Thymus (tissue), 11 donors: ENCODE data around the gene USP35. TPM values are rescaled to one million over a fixed set of nuclear protein-coding genes. Genes with fewer than 3 reads are reported as not detected.
"Not testable (repeated sequence)": the region's sequence is repeated elsewhere in the genome, so short reads cannot be mapped to it uniquely, and the experiment has no call there.

Source experiments
- DNase-seq, 9 donors: peaks; one replicate each; pipeline ENCODE4 v3.0.0-alpha.2; 2013; ENCODE audit warnings: low spot score in 9 of 9, low read depth in 6 of 9, missing footprints in 1 of 9
- H3K27ac ChIP-seq, 2 donors: one replicate each; pipeline ENCODE4 v1.5.1; 2013; ENCODE audit warnings: control low read depth in 1 of 2, low read depth in 1 of 2, low read length in 1 of 2, mild to moderate bottlenecking in 1 of 2, moderate library complexity in 1 of 2
- H3K27me3 ChIP-seq, 2 donors: one replicate each; pipeline ENCODE4 v1.5.1; 2013; ENCODE audit warnings: low read length in 1 of 2; ENCODE audit not compliant: control insufficient read depth in 2 of 2, insufficient read depth in 1 of 2
- H3K36me3 ChIP-seq, 2 donors: one replicate each; pipeline ENCODE4 v1.5.1; 2013; ENCODE audit warnings: low read length in 1 of 2, mild to moderate bottlenecking in 1 of 2, moderate library complexity in 1 of 2; ENCODE audit not compliant: control insufficient read depth in 2 of 2, insufficient read depth in 2 of 2
- H3K4me1 ChIP-seq, 2 donors: one replicate each; pipeline ENCODE4 v1.5.1; 2013; ENCODE audit warnings: low read length in 2 of 2; ENCODE audit not compliant: control insufficient read depth in 2 of 2, insufficient read depth in 2 of 2
- H3K4me3 ChIP-seq, 2 donors: one replicate each; pipeline ENCODE4 v1.5.1; 2013; ENCODE audit warnings: low read length in 2 of 2, control low read depth in 1 of 2, mild to moderate bottlenecking in 1 of 2
- H3K9me3 ChIP-seq, 2 donors: one replicate each; pipeline ENCODE4 v1.5.1; 2013; ENCODE audit warnings: low read length in 1 of 2, mild to moderate bottlenecking in 1 of 2; ENCODE audit not compliant: control insufficient read depth in 2 of 2, insufficient read depth in 1 of 2
- WGBS: extraction: QIAGEN DNeasy Blood & Tissue Kit; methylation state at CpG from one replicate; pipeline ENCODE4 v1.1.7; 2013; 5-methylcytosine and 5-hydroxymethylcytosine counted together
- polyA plus RNA-seq: library from polyadenylated mRNA; stranded (reverse); fragments of 200-250 nt; gene quantifications from one replicate; pipeline ENCODE4 v1.2.3, GENCODE V29; 2013
- total RNA-seq: library from RNA; stranded (reverse); fragments of 120-200 nt; gene quantifications from one replicate; pipeline ENCODE4 v1.2.4, GENCODE V29; 2013
- donor health status: healthy.

Gene USP35
- total and polyA plus RNA-seq, 2 donors = 3.4 to 13.1 TPM

DNA sequence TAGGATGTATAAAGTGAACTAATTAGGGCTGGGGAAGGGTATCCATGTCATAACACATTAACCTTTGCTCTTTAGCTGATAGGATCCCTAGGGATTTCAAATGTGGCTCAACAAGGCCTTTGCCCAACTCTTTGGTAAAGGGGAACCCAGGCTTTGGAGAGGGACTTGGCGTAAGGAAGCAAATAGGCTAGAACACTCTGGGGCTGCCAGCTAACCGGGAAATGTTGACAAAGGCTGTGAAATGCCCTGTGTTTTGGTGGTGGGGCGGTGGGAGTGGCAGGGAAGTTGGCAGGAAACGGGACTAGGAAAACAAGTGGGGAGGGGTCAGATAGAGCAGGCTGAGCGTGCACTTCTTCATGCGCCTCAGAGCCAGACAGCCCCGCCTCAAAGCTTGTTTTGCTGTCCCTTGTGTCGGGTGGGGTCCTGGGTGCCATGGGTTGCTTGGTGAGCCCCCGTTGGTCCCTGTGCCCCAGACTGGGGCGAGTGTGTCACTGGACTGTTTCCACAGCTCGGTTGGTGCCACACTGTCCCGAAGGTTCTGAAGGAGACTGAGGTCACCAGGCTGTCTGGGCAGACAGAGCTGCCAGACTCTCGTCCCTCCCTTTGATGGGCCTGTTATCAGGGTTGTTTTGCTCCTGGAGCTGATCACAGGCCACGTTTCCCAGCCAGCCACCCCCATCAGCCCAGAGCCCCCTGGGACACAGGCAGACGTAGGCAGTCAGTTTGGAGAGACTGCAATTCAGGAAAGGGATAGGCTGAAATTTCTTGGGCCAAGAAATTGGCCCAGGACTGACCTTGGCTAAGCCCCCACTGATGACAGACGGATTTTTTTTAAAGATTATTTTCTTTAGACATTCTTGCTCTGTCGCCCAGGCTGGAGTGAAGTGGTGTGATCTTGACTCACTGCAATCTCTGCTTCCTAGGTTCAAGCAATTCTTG, 19.9 kb upstream of the USP35 start:
- H3K9me3 ChIP-seq = no peaks in the 10 kb centered on the region
- no peak overlapping the region for H3K27ac ChIP-seq
- H3K4me1 ChIP-seq = no peaks in the 10 kb centered on the region
- DNase-seq = no peak
- peaks cover 5 to 10% of the 10 kb centered on the region in 2 donors for H3K36me3 ChIP-seq
- no peak overlapping the region for H3K4me3 ChIP-seq
- no peaks in the 10 kb centered on the region for H3K27me3 ChIP-seq
- WGBS = 89% methylated on average over 17 of the region's 17 CpGs

DNA sequence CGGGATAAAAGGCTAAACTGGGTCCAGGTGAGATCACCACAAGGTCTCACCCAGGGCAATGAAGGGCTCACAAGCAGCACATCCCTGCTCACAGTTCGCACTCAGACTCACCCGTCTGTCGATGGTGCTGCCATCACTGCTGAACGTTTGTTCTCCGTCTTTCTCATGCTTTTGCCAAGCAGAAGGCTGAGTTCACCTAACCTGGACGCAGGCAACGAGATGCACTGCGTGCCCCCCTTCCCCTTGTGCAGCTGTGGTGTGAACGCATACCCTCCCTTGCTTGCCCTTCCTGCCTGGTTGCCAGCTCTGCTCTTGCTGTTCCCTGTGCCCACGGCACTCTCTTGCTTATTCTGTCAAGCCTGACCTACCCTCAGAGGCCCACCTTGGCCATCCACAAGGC, 18.3 kb upstream of the USP35 start:
- 98% methylated on average over 11 of the region's 11 CpGs for WGBS
- DNase-seq = no peak

DNA sequence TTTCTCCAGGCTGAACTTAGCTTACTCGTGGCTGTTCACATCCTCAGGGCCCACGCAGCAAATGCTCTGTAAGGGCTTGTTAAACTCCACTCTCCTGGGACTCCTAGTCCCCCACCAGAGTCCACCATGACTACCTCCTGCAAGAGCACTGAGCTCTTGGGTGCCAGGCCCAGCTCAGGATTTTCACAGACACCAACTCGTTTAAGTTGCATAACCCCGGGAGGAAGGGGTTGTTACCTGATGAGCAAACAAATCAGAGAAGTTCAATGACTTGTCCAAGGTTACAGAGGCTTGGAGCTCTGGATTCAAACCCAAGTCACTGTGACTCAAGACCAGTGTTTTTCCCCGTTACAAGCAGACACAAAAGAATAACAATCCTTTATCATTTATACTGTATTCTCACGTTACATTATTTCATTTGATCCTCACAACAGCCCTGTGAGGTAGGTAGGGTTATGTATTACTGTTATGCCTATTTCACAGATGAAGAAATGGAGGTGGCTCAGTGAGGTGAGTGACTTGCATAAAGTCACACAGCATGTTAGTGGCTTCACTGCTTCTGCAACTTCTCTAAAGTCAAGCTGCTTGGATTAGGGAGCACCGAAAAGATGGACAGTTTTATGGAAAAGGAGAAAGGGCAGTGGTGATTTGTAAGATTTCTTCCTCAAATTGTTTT, 17.7 kb upstream of the USP35 start:
- no peak for DNase-seq
- H3K4me1 ChIP-seq = no peaks in the 10 kb centered on the region
- H3K27me3 ChIP-seq = no peaks in the 10 kb centered on the region
- peaks cover 5 to 15% of the 10 kb centered on the region in 2 donors for H3K36me3 ChIP-seq
- H3K27ac ChIP-seq = no peak overlapping the region
- WGBS = 94% methylated on average over 7 of the region's 7 CpGs
- no peaks in the 10 kb centered on the region for H3K9me3 ChIP-seq
- H3K4me3 ChIP-seq = no peak overlapping the region

More for the DNA sequence above, 18.3 kb upstream of the USP35 start:
- H3K27me3 ChIP-seq = no peaks in the 10 kb centered on the region
- H3K36me3 ChIP-seq = peaks cover 5 to 15% of the 10 kb centered on the region in 2 donors
- no peaks in the 10 kb centered on the region for H3K4me1 ChIP-seq
- H3K9me3 ChIP-seq = no peaks in the 10 kb centered on the region
- H3K27ac ChIP-seq = no peak overlapping the region
- no peak overlapping the region for H3K4me3 ChIP-seq

- DNase-seq = no peak
Measured at GRCh38 chr11:78171951-78172350, 16.8 kb upstream of the USP35 start.

DNA sequence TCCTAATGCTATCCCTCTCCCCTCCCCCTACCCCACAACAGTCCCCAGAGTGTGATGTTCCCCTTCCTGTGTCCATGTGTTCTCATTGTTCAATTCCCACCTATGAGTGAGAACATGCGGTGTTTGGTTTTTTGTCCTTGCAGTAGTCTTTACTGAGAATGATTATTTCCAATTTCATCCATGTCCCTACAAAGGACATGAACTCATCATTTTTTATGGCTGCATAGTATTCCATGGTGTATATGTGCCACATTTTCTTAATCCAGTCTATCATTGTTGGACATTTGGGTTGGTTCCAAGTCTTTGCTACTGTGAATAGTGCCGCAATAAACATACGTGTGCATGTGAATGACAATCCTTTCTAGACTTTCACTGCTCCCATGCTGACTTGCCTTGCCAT, 12.9 kb upstream of the USP35 start:
- not testable (repeated sequence) for H3K27me3 ChIP-seq, H3K4me3 ChIP-seq, H3K27ac ChIP-seq, H3K4me1 ChIP-seq, DNase-seq, H3K9me3 ChIP-seq
- WGBS = 97% methylated on average over 3 of the region's 3 CpGs
- peaks cover 8 to 12% of the 10 kb centered on the region in 2 donors for H3K36me3 ChIP-seq

More at GRCh38 chr11:78171951-78172350, 16.8 kb upstream of the USP35 start:
- Histone ChIP-seq H3K36me3 (peaks cover 6 to 15% of the 10 kb centered on the region in 2 donors), H3K27ac (no peak overlapping the region), H3K4me1 (no peaks in the 10 kb centered on the region), H3K27me3 (no peaks in the 10 kb centered on the region), H3K9me3 (no peaks in the 10 kb centered on the region), H3K4me3 (no peak overlapping the region)
- WGBS = 98% methylated on average over 6 of the region's 6 CpGs

GRCh38 chr11:78176605-78177141, 12.0 kb upstream of the USP35 start:
- no peaks in the 10 kb centered on the region for H3K27me3 ChIP-seq
- H3K27ac ChIP-seq = no peak overlapping the region
- H3K4me1 ChIP-seq = no peaks in the 10 kb centered on the region
- 97% methylated on average over 10 of the region's 10 CpGs for WGBS
- peaks cover 8 to 12% of the 10 kb centered on the region in 2 donors for H3K36me3 ChIP-seq
- H3K9me3 ChIP-seq = no peaks in the 10 kb centered on the region
- H3K4me3 ChIP-seq = no peak overlapping the region
- no peak for DNase-seq

- no peaks in the 10 kb centered on the region for H3K4me1 ChIP-seq
- 98% methylated on average over 7 of the region's 7 CpGs for WGBS
- peaks cover 8 to 12% of the 10 kb centered on the region in 2 donors for H3K36me3 ChIP-seq
- no peaks in the 10 kb centered on the region for H3K9me3 ChIP-seq
- no peak overlapping the region for H3K4me3 ChIP-seq
- H3K27me3 ChIP-seq = no peaks in the 10 kb centered on the region
- no peak overlapping the region for H3K27ac ChIP-seq
- no peak for DNase-seq
Measured at GRCh38 chr11:78177216-78177615, 11.5 kb upstream of the USP35 start.

DNA sequence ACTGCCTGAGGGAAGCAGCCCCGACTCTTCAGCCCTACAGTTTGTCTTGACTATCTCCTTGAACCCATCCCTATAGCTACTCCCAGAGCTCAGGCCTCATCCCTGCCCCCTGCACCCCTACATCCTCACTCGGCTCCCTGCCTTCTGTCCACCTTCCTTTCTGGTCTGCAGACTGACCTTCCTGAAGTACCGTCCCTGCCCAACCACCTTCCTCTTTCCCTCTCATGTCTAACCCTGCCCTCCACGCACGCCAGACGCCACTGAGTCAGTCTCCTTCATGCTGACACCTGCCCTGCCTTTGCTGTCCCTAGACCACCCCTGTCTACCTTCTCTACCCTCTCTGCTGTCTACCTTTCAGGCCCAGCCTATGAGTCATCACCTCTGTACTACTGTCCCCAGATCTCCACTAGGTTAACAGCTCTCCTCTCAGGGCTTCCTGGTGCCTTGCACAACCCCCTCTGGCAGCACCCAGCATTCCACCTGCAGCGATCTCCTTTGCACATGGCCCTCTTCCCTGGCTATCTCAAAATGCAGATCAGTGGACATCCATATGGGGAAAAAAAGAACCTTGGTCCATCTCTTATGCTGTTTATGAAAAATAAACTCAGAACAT, 9.2 kb upstream of the USP35 start:
- no peaks in the 10 kb centered on the region for H3K4me1 ChIP-seq
- H3K4me3 ChIP-seq = no peak overlapping the region
- no peaks in the 10 kb centered on the region for H3K9me3 ChIP-seq
- peaks cover 0 to 3% of the 10 kb centered on the region in 2 donors for H3K36me3 ChIP-seq
- WGBS = 96% methylated on average over 7 of the region's 7 CpGs
- H3K27ac ChIP-seq = no peak overlapping the region
- no peak for DNase-seq
- H3K27me3 ChIP-seq = no peaks in the 10 kb centered on the region
